Vagina (tissue), 2 donors: ENCODE data around the gene RBBP5. TPM values are rescaled to one million over a fixed set of nuclear protein-coding genes. Genes with fewer than 3 reads are reported as not detected.

Source experiments
- DNase-seq, 2 donors: peaks; one replicate each; pipeline ENCODE4 v3.0.0-alpha.2; 2017; ENCODE audit errors: extremely low spot score in 2 of 2
- H3K27ac ChIP-seq: fragments of 200-600 bp; sonication (generic); one replicate; pipeline ENCODE4 v1.5.1; 2019
- H3K27me3 ChIP-seq: fragments of 200-600 bp; sonication (generic); one replicate; pipeline ENCODE4 v1.5.1; 2019
- H3K36me3 ChIP-seq, 2 donors: fragments of 200-600 bp; sonication (generic); one replicate each; pipeline ENCODE4 v1.5.1; 2017 to 2019
- H3K4me1 ChIP-seq: fragments of 200-600 bp; sonication (generic); one replicate; pipeline ENCODE4 v1.5.1; 2019
- H3K4me3 ChIP-seq, 2 donors: fragments of 200-600 bp; sonication (generic); 1 replicate in 1 of 2; 2 replicates in 1 of 2; pipeline ENCODE4 v1.5.1; 2016 to 2019
- H3K9me3 ChIP-seq: fragments of 200-600 bp; sonication (generic); one replicate; pipeline ENCODE4 v1.5.1; 2019
- POLR2A ChIP-seq, 2 donors: fragments of 450-650 bp; IDR thresholded peaks; one replicate each; pipeline ENCODE4 v1.6.1; 2017; ENCODE audit warnings: antibody characterized with exemption in 2 of 2, mild to moderate bottlenecking in 2 of 2, moderate library complexity in 2 of 2
- POLR2AphosphoS5 ChIP-seq, 2 donors: sonication (generic); formaldehyde crosslinking; IDR thresholded peaks; one replicate each; pipeline ENCODE4 v1.9.0; 2017; ENCODE audit warnings: antibody characterized with exemption in 2 of 2, mild to moderate bottlenecking in 2 of 2, low read depth in 1 of 2; ENCODE audit not compliant: insufficient read depth in 1 of 2
- intact Hi-C: fragments of 100-400 bp; cut with DNase I; formaldehyde crosslinking; loops from one replicate; pipeline ENCODE4 v1.15.1; 2023
- total RNA-seq: library from RNA; depleted of rRNA; stranded (reverse); fragments of >200 nt; gene quantifications from one replicate; pipeline ENCODE4 v1.2.3, GENCODE V29; 2016
- TF ChIP-seq, protein P1 (sequence below), 3 experiments: fragments of 450-650 bp in 2 of 3; fragments of 200-600 bp in 1 of 3; sonication (generic) in 1 of 3; IDR thresholded peaks; one replicate each; pipeline ENCODE4 v1.5.1; 2017 to 2019; ENCODE audit warnings: antibody characterized with exemption in 3 of 3, mild to moderate bottlenecking in 2 of 3, moderate library complexity in 2 of 3

The RBBP5 gene
- total RNA-seq, 1 donor from 2014 or later = 11.3 TPM

DNA sequence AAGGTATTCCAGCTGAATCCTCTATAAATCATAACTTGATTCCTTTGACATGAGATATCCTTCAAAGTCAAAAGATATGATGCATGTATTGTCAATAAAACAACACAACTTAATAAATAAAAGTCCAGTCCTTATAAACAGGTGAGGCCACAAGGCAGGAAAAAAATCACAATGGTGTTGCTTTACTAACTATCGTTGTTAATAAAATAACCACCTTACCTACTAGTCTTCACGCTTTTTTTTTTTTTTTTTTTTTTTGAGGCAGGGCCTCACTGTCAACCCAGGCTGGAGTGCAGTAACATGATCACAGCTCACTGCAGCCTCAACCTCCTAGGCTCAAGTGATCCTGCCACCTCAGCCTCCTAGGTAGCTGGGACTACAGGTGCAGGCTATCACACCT lies 37.4 kb downstream of the RBBP5 start, which contains the start of gene TMEM81:
TSS of gene TMEM81 (minus strand) at position 101 of the 400 bp plus-strand sequence. CDS start 140 bp downstream, outside the sequence.
- no peaks in the 10 kb centered on the region for H3K27me3 ChIP-seq
- no peak within 1 kb of the TSS for H3K4me3 ChIP-seq
- no peak for DNase-seq
- no peaks in the 10 kb centered on the region for H3K4me1 ChIP-seq
- TF ChIP-seq POLR2AphosphoS5 (IDR thresholded peaks at IDR 0.05; ENCODE audit: insufficient read depth in 1 of 2, low read depth in 1 of 2) (no peak), POLR2A (IDR thresholded peaks at IDR 0.05) (no peak)
- TF ChIP-seq, protein P1, sequence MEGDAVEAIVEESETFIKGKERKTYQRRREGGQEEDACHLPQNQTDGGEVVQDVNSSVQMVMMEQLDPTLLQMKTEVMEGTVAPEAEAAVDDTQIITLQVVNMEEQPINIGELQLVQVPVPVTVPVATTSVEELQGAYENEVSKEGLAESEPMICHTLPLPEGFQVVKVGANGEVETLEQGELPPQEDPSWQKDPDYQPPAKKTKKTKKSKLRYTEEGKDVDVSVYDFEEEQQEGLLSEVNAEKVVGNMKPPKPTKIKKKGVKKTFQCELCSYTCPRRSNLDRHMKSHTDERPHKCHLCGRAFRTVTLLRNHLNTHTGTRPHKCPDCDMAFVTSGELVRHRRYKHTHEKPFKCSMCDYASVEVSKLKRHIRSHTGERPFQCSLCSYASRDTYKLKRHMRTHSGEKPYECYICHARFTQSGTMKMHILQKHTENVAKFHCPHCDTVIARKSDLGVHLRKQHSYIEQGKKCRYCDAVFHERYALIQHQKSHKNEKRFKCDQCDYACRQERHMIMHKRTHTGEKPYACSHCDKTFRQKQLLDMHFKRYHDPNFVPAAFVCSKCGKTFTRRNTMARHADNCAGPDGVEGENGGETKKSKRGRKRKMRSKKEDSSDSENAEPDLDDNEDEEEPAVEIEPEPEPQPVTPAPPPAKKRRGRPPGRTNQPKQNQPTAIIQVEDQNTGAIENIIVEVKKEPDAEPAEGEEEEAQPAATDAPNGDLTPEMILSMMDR (IDR thresholded peaks at IDR 0.05) = no peak
- intact Hi-C loops = no loop called here
- H3K36me3 ChIP-seq = peaks cover 0 to 23% of the 10 kb centered on the region in 2 donors
- no peak within 1 kb of the TSS for H3K27ac ChIP-seq
- H3K9me3 ChIP-seq = no peaks in the 10 kb centered on the region

DNA sequence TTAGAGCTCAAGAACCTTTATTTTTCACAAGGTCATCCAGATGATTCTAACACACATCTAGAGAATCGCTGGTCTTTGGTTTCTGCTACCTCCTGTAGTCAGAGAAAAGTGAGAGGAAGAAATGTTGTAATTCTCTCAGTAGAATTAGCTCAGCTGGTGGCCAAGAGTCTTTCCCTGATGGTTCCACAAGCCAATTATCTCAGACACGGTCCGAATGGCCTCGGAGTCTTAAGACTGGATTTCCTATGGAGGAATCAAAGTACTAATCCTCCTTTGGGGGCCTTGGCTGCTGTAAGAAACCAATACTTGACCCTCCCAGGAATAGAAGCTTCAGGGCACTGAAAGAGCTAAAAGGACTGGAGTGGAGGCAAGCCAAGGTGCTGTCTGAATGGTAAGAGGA lies 39.3 kb downstream of the RBBP5 start:
- H3K27ac ChIP-seq = no peak overlapping the region
- peaks cover 0 to 9% of the 10 kb centered on the region in 2 donors for H3K36me3 ChIP-seq
- H3K9me3 ChIP-seq = no peaks in the 10 kb centered on the region
- no peak for DNase-seq
- TF ChIP-seq POLR2AphosphoS5 (IDR thresholded peaks at IDR 0.05; ENCODE audit: insufficient read depth in 1 of 2, low read depth in 1 of 2) (no peak), POLR2A (IDR thresholded peaks at IDR 0.05) (no peak)
- TF ChIP-seq, protein P1 (IDR thresholded peaks at IDR 0.05) = no peak
- no peak overlapping the region for H3K4me3 ChIP-seq
- H3K4me1 ChIP-seq = no peaks in the 10 kb centered on the region
- intact Hi-C loops = no loop called here
- no peaks in the 10 kb centered on the region for H3K27me3 ChIP-seq

GRCh38 chr1:205077934-205078311 lies 43.9 kb downstream of the RBBP5 start:
- Histone ChIP-seq H3K4me3 (no peak overlapping the region), H3K4me1 (no peaks in the 10 kb centered on the region), H3K27me3 (no peaks in the 10 kb centered on the region), H3K36me3 (no peaks in the 10 kb centered on the region), H3K9me3 (no peaks in the 10 kb centered on the region), H3K27ac (no peak overlapping the region)
- intact Hi-C loops = no loop called here
- peak in 1 of 2 donors; percentile 37 for DNase-seq
- TF ChIP-seq POLR2AphosphoS5 (IDR thresholded peaks at IDR 0.05; ENCODE audit: insufficient read depth in 1 of 2, low read depth in 1 of 2) = no peak
- TF ChIP-seq POLR2A (IDR thresholded peaks at IDR 0.05) = no peak
- TF ChIP-seq, protein P1 (IDR thresholded peaks at IDR 0.05) = no peak

- no peak for DNase-seq
- Histone ChIP-seq H3K27ac (no peak overlapping the region), H3K4me1 (no peaks in the 10 kb centered on the region), H3K9me3 (no peaks in the 10 kb centered on the region), H3K36me3 (no peaks in the 10 kb centered on the region), H3K4me3 (no peak overlapping the region), H3K27me3 (no peaks in the 10 kb centered on the region)
- TF ChIP-seq POLR2AphosphoS5 (IDR thresholded peaks at IDR 0.05; ENCODE audit: insufficient read depth in 1 of 2, low read depth in 1 of 2) (no peak), POLR2A (IDR thresholded peaks at IDR 0.05) (no peak)
- TF ChIP-seq, protein P1 (IDR thresholded peaks at IDR 0.05) = no peak
- intact Hi-C loops = no loop called here
Measured at GRCh38 chr1:205077158-205077933, 44.4 kb downstream of the RBBP5 start.

- H3K9me3 ChIP-seq = no peaks in the 10 kb centered on the region
- H3K4me3 ChIP-seq = no peak overlapping the region
- no peaks in the 10 kb centered on the region for H3K27me3 ChIP-seq
- no peaks in the 10 kb centered on the region for H3K4me1 ChIP-seq
- H3K36me3 ChIP-seq = no peaks in the 10 kb centered on the region
- H3K27ac ChIP-seq = no peak overlapping the region
- DNase-seq = peak in 1 of 2 donors; percentile 40
- intact Hi-C loops = no loop called here
- TF ChIP-seq POLR2A (IDR thresholded peaks at IDR 0.05) (no peak), POLR2AphosphoS5 (IDR thresholded peaks at IDR 0.05; ENCODE audit: insufficient read depth in 1 of 2, low read depth in 1 of 2) (no peak)
- TF ChIP-seq, protein P1 (IDR thresholded peaks at IDR 0.05) = no peak
Measured at GRCh38 chr1:205076245-205076761, 45.5 kb downstream of the RBBP5 start.
